ENCODE results near the gene ENTPD6.

GRCh38 chr20:25211273-25211672 lies 15.8 kb downstream of the ENTPD6 start:
- TF ChIP-seq CTCF (IDR thresholded peaks at IDR 0.05) (no peak), EZH2 (IDR thresholded peaks at IDR 0.05; ENCODE audit: borderline replicate concordance, insufficient read depth, low read depth, low read length, poor library complexity, severe bottlenecking) (no peak)

All from B cell (primary cell).